T-helper 17 cell (primary cell): Measurements from ENCODE around the gene POU3F3. TPM values are rescaled to one million over a fixed set of nuclear protein-coding genes. Genes with fewer than 3 reads are reported as not detected.
A peak's percentile ranks its signal among the peaks of the same experiment; 100 is the strongest.

Experiments
- ATAC-seq: fragments of 150-1000 bp; cut with Tn5 transposase; 2 replicates; pipeline ENCODE4 v1.10.0; 2021; ENCODE audit warnings: mild to moderate bottlenecking, moderate library complexity
- DNase-seq, 3 donors: peaks; one replicate each; pipeline versions ENCODE4 v3.0.0 to v3.0.0-alpha.2; 2020 to 2021
- H3K9me3 ChIP-seq: one replicate; pipeline ENCODE4 v1.7.0; 2013; ENCODE audit warnings: low read length, mild to moderate bottlenecking; ENCODE audit not compliant: control insufficient read depth, poor library complexity, severe bottlenecking
- H3K27ac Mint-ChIP-seq: one replicate; pipeline ENCODE4 v1.8.0; 2022; ENCODE audit warnings: mild to moderate bottlenecking, moderate library complexity, mixed read lengths
- H3K27me3 Mint-ChIP-seq: one replicate; pipeline ENCODE4 v1.8.0; 2022; ENCODE audit warnings: mixed read lengths
- H3K36me3 Mint-ChIP-seq: one replicate; pipeline ENCODE4 v1.8.0; 2022; ENCODE audit warnings: low read depth, mixed read lengths
- H3K4me1 Mint-ChIP-seq: one replicate; pipeline ENCODE4 v1.8.0; 2022; ENCODE audit warnings: mild to moderate bottlenecking, mixed read lengths
- H3K4me3 Mint-ChIP-seq: one replicate; pipeline ENCODE4 v1.8.0; 2022; ENCODE audit warnings: mild to moderate bottlenecking, moderate library complexity, mixed read lengths
- total RNA-seq, 4 donors: library from RNA in 2 of 4; stranded (reverse) in 2 of 4; gene quantifications; one replicate each; pipeline ENCODE4 v1.2.3 and lab custom pipeline; 2022 to 2026

POU3F3 gene
- total RNA-seq (not detected), total RNA-seq (lab: John Stamatoyannopoulos, UW) (0 to 0.35 reads per million in 2 donors)

GRCh38 chr2:104853534-104854497, at the start of gene POU3F3:
Gene POU3F3, plus strand, starts transcription at chr2:104854115. Its CDS starts 1,396 bp downstream, at chr2:104855511.
- no peak for DNase-seq
- H3K27me3 Mint-ChIP-seq = peaks cover 73% of the 10 kb centered on the region
- no peaks in the 10 kb centered on the region for H3K9me3 ChIP-seq
- peaks cover 11% of the 10 kb centered on the region for H3K36me3 Mint-ChIP-seq
- H3K4me1 Mint-ChIP-seq = peaks cover 22% of the 10 kb centered on the region
- peak within 1 kb of the TSS; percentile 95 for H3K4me3 Mint-ChIP-seq
- no peak for ATAC-seq
- peak within 1 kb of the TSS; percentile 80 for H3K27ac Mint-ChIP-seq

DNA sequence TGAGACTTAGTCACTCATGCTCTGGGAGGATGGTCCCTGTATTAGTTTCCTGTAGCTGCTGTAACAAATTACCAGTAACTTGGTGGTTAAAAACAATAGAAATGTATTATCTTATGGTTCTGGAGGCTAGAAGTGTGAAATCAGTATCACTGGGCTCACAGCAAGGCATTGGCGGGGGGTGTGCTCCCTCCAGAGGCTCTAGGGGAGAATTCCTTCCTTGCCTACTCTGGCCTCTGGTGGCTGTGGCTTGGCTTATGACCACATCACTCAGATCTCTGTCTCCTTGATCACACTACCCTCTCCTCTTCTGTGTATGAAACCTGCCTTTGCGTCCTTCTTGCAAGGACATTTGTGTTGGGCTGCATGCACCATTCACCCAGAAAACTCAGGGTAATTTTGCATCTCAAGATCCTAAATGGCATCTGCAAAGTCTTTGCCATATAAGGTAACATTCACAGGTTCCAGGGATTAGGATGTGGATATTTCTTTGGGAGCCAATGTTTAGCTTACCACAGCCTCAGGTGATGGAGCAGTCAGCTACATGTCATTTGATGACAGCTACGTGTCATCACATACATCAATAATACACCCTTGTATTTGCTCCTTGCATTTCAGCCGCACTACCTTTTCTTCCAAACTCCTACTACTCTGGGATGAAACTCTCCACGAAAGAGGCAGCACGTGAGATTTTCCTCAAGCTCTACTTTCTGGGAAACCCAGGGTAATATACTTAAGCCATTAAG, 49.6 kb upstream of the POU3F3 start:
- ATAC-seq (no peak), DNase-seq (no peak)
- Mint-ChIP-seq H3K4me3 (no peak overlapping the region), H3K27me3 (no peaks in the 10 kb centered on the region), H3K27ac (no peak overlapping the region), H3K4me1 (no peaks in the 10 kb centered on the region), H3K36me3 (no peaks in the 10 kb centered on the region)
- H3K9me3 ChIP-seq = no peaks in the 10 kb centered on the region

GRCh38 chr2:104812286-104812685, 41.6 kb upstream of the POU3F3 start:
- H3K36me3 Mint-ChIP-seq = no peaks in the 10 kb centered on the region
- H3K27me3 Mint-ChIP-seq = peaks cover 3% of the 10 kb centered on the region
- DNase-seq (no peak), ATAC-seq (no peak)
- no peaks in the 10 kb centered on the region for H3K4me1 Mint-ChIP-seq
- no peak overlapping the region for H3K4me3 Mint-ChIP-seq
- H3K9me3 ChIP-seq = no peaks in the 10 kb centered on the region
- no peak overlapping the region for H3K27ac Mint-ChIP-seq

- no peaks in the 10 kb centered on the region for H3K4me1 Mint-ChIP-seq
- H3K9me3 ChIP-seq = no peaks in the 10 kb centered on the region
- no peak for ATAC-seq
- no peak overlapping the region for H3K4me3 Mint-ChIP-seq
- H3K27me3 Mint-ChIP-seq = peaks cover 5% of the 10 kb centered on the region
- no peaks in the 10 kb centered on the region for H3K36me3 Mint-ChIP-seq
- no peak overlapping the region for H3K27ac Mint-ChIP-seq
- DNase-seq = no peak
Measured at GRCh38 chr2:104816143-104816542, 37.8 kb upstream of the POU3F3 start.

- H3K9me3 ChIP-seq = no peaks in the 10 kb centered on the region
- Mint-ChIP-seq H3K4me3 (no peak overlapping the region), H3K27me3 (peaks cover 5% of the 10 kb centered on the region), H3K4me1 (no peaks in the 10 kb centered on the region), H3K27ac (no peak overlapping the region), H3K36me3 (no peaks in the 10 kb centered on the region)
- no peak for ATAC-seq
- DNase-seq = no peak
Measured at GRCh38 chr2:104818264-104818663, 35.7 kb upstream of the POU3F3 start.

- peaks cover 5% of the 10 kb centered on the region for H3K27me3 Mint-ChIP-seq
- no peak for ATAC-seq
- H3K4me3 Mint-ChIP-seq = no peak overlapping the region
- H3K27ac Mint-ChIP-seq = no peak overlapping the region
- DNase-seq = no peak
- no peaks in the 10 kb centered on the region for H3K9me3 ChIP-seq
- H3K4me1 Mint-ChIP-seq = no peaks in the 10 kb centered on the region
- H3K36me3 Mint-ChIP-seq = no peaks in the 10 kb centered on the region
Measured at GRCh38 chr2:104820126-104820525, 33.8 kb upstream of the POU3F3 start.

GRCh38 chr2:104825124-104825865, 28.6 kb upstream of the POU3F3 start:
- Mint-ChIP-seq H3K4me3 (no peak overlapping the region), H3K27ac (no peak overlapping the region), H3K27me3 (peaks cover 11% of the 10 kb centered on the region), H3K36me3 (no peaks in the 10 kb centered on the region), H3K4me1 (no peaks in the 10 kb centered on the region)
- DNase-seq = no peak
- H3K9me3 ChIP-seq = no peaks in the 10 kb centered on the region
- no peak for ATAC-seq

DNA sequence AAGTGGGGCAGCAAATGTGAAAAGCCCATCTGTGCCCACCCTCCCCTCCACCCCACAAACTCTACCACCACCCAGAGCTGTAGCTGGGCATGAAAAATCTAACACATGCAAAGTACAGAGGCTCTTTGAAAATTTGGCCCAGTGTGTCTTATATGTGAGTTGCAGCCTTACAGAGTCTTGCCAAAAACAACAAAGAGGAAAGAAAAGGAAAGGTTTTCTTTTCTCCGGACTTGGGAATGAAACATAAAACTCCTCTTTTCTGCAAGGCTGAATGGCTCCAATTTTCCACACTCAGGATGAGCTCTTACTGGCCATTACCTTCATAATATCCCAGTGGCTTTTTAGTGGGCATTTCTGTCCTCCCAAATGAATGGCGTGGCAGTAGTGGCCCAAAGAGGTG, 27.9 kb upstream of the POU3F3 start:
- Mint-ChIP-seq H3K27ac (no peak overlapping the region), H3K36me3 (no peaks in the 10 kb centered on the region), H3K27me3 (peaks cover 11% of the 10 kb centered on the region), H3K4me3 (no peak overlapping the region), H3K4me1 (no peaks in the 10 kb centered on the region)
- ATAC-seq (no peak), DNase-seq (no peak)
- no peaks in the 10 kb centered on the region for H3K9me3 ChIP-seq

- no peak overlapping the region for H3K27ac Mint-ChIP-seq
- DNase-seq = no peak
- H3K4me3 Mint-ChIP-seq = no peak overlapping the region
- no peak for ATAC-seq
- H3K9me3 ChIP-seq = no peaks in the 10 kb centered on the region
- H3K36me3 Mint-ChIP-seq = no peaks in the 10 kb centered on the region
- no peaks in the 10 kb centered on the region for H3K4me1 Mint-ChIP-seq
- H3K27me3 Mint-ChIP-seq = peaks cover 16% of the 10 kb centered on the region
Measured at GRCh38 chr2:104831742-104832141, 22.2 kb upstream of the POU3F3 start.

DNA sequence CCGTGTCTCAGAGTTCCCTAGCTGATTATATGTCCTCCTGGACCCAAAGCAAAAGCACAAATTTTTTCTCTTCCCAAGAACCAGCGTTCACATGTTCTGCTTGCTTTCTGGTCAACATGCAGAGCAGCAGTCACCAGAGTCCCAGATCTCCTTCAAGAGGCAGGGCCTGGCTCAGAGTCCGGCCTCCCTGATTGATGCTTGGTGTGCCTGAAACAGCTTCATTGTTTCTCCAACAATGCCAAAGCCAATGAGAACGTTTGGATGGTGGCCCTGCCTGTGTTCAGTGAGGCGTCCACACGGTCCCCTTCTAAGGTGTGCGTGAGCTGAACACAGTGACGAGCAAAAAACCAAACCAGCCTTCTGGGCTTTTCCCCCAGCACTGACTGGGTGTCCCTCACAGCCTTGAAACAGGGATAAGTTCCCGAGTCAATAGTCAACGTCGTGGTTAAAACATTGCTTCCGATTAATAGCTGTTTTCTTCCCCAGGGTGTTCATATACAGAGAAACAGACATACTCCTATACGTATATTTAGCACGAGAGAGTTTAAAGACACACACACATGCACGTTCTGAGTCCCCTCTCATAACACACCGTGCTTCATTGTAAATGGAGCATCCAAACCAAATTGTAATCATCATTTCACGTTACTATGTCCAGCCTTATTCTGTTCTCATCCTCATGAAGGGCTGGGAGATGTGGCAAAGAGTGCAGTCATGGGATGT, 19.3 kb upstream of the POU3F3 start:
- Mint-ChIP-seq H3K27ac (no peak overlapping the region), H3K4me3 (no peak overlapping the region), H3K27me3 (peaks cover 20% of the 10 kb centered on the region), H3K4me1 (no peaks in the 10 kb centered on the region), H3K36me3 (no peaks in the 10 kb centered on the region)
- no peaks in the 10 kb centered on the region for H3K9me3 ChIP-seq
- no peak for DNase-seq
- no peak for ATAC-seq

GRCh38 chr2:104836265-104836664, 17.6 kb upstream of the POU3F3 start:
- no peak overlapping the region for H3K4me3 Mint-ChIP-seq
- no peak overlapping the region for H3K27ac Mint-ChIP-seq
- DNase-seq = no peak
- H3K9me3 ChIP-seq = no peaks in the 10 kb centered on the region
- peaks cover 25% of the 10 kb centered on the region for H3K27me3 Mint-ChIP-seq
- H3K4me1 Mint-ChIP-seq = no peaks in the 10 kb centered on the region
- no peaks in the 10 kb centered on the region for H3K36me3 Mint-ChIP-seq
- ATAC-seq = no peak

GRCh38 chr2:104836841-104837240, 17.1 kb upstream of the POU3F3 start:
- Mint-ChIP-seq H3K4me3 (no peak overlapping the region), H3K27me3 (peaks cover 25% of the 10 kb centered on the region), H3K27ac (no peak overlapping the region), H3K4me1 (no peaks in the 10 kb centered on the region), H3K36me3 (no peaks in the 10 kb centered on the region)
- DNase-seq = no peak
- H3K9me3 ChIP-seq = no peaks in the 10 kb centered on the region
- ATAC-seq = no peak
